Muscle layer of duodenum (tissue), 2 donors: Measurements from ENCODE around the gene CNRIP1.
"Not testable (repeated sequence)": the region's sequence is repeated elsewhere in the genome, so short reads cannot be mapped to it uniquely, and the experiment has no call there.

ENCODE experiments used
- H3K27ac ChIP-seq: one replicate; pipeline ENCODE4 v1.7.0; 2013; ENCODE audit warnings: mild to moderate bottlenecking, low read length
- H3K27me3 ChIP-seq: one replicate; pipeline ENCODE4 v1.7.0; 2013; ENCODE audit warnings: low read depth, mild to moderate bottlenecking, control low read depth, low read length
- H3K36me3 ChIP-seq, 2 donors: one replicate each; pipeline ENCODE4 v1.7.0; 2013; ENCODE audit warnings: low read length in 2 of 2, control low read depth in 1 of 2, mild to moderate bottlenecking in 1 of 2; ENCODE audit not compliant: insufficient read depth in 2 of 2, control insufficient read depth in 1 of 2
- H3K4me1 ChIP-seq, 2 donors: one replicate each; pipeline ENCODE4 v1.7.0; 2013; ENCODE audit warnings: low read length in 2 of 2, mild to moderate bottlenecking in 2 of 2, control low read depth in 1 of 2, moderate library complexity in 1 of 2; ENCODE audit not compliant: insufficient read depth in 2 of 2, control insufficient read depth in 1 of 2
- H3K4me3 ChIP-seq, 2 donors: one replicate each; pipeline ENCODE4 v1.7.0; 2013; ENCODE audit warnings: low read length in 2 of 2, low read depth in 1 of 2, mild to moderate bottlenecking in 1 of 2
- H3K9me3 ChIP-seq, 2 donors: one replicate each; pipeline ENCODE4 v1.7.0; 2013; ENCODE audit warnings: low read length in 2 of 2, control low read depth in 1 of 2, mild to moderate bottlenecking in 1 of 2; ENCODE audit not compliant: control insufficient read depth in 1 of 2
- donor health status: healthy.

Gene CNRIP1

DNA sequence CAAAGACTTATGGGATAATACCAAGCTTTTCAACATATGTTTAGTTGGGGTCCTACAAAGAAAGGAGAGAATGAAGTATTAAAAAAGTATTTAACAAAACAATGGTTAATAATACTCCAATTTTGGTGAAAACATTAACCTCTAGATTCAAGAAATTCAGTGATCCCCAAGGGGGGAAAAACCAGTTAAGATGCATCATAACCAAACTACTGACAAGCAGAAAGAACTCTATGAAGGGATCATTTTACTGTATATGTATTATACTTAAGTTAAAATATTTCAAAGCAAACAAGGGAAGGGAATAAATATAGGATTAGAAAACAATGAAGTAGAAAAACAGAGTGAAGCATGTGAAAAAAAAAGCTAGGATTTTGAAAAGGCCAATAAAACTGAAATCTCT is 8.7 kb downstream of the CNRIP1 start:
- no peak overlapping the region for H3K4me3 ChIP-seq
- peaks cover 2 to 12% of the 10 kb centered on the region in 2 donors for H3K36me3 ChIP-seq
- no peaks in the 10 kb centered on the region for H3K9me3 ChIP-seq
- H3K27me3 ChIP-seq, result no peaks in the 10 kb centered on the region
- no peaks in the 10 kb centered on the region for H3K4me1 ChIP-seq
- H3K27ac ChIP-seq, result no peak overlapping the region

- H3K9me3 ChIP-seq, result no peaks in the 10 kb centered on the region
- no peak overlapping the region for H3K27ac ChIP-seq
- H3K4me1 ChIP-seq, result no peaks in the 10 kb centered on the region
- H3K4me3 ChIP-seq, result no peak overlapping the region
- no peaks in the 10 kb centered on the region for H3K27me3 ChIP-seq
- peaks cover 0 to 11% of the 10 kb centered on the region in 2 donors for H3K36me3 ChIP-seq
Observed at GRCh38 chr2:68309426-68309825, 10.3 kb downstream of the CNRIP1 start.

GRCh38 chr2:68303902-68304272 is 15.9 kb downstream of the CNRIP1 start:
- H3K4me3 ChIP-seq, H3K36me3 ChIP-seq, H3K27ac ChIP-seq, H3K27me3 ChIP-seq, H3K9me3 ChIP-seq, H3K4me1 ChIP-seq: not testable (repeated sequence)

DNA sequence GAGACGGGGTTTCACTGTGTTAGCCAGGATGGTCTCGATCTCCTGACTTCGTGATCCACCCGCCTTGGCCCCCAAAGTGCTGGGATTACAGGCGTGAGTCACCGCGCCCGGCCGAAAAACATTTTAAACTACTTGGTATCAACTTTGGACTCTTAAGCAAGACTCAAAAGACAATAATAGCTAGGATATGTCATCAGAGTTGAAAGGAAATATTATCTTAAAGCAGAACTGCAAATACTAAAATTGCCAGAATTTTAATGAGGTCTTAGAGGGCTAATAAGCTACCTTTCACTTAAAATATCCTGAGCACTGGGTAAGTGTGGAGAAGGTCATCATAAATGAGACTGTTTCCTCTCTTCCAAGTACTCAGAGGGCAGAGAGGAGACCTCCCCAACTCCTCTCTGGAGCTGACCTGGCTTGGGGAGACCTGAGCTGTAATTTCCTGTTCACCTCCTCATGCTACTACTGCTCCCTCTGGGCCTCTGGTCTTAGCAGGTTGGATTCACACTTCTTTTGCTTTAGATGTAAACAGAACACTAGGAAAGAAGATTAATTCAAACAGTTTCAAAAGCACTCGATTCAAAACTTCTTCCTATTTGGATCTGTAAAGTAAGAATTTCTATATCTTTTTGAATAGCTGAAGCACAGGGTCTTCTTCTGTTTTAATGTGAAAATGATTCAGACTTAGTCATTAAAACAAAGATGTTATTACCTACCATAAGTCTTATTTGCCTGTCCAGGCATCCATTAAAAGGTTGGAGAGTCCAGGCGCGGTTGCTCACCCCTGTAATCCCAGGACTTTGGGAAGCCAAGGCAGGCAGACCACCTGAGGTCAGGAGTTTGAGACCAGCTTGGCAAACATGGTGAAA is 16.5 kb downstream of the CNRIP1 start:
- H3K27me3 ChIP-seq, result no peaks in the 10 kb centered on the region
- no peak overlapping the region for H3K4me3 ChIP-seq
- no peaks in the 10 kb centered on the region for H3K9me3 ChIP-seq
- no peaks in the 10 kb centered on the region for H3K36me3 ChIP-seq
- H3K27ac ChIP-seq, result no peak overlapping the region
- no peaks in the 10 kb centered on the region for H3K4me1 ChIP-seq

DNA sequence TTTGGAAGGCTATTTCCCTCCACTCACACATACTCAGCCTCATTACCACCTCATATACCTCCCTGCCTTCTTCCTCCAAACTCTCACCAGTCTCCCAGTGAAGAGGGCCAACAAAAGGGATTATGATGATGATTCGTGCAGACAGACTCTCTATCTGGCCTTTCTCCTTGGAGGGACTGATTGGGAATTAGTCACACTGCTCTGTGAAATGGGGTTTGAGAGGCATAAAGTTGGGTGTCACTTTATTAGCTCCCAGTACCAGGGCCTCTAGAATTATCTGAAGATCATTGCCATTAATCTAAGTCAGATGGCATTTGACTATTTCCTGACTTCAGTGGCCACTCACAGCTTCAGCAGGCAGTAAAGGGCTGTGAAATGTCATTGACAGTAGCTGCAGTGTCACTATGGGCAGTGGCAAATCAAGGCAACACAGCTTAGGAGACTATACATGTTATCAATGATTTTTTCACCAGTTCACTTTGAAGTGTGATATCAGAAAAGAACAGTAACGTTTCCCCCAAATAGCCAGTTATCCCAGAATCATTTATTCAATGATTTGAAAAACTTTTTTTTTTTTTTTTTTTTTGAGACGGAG is 17.4 kb downstream of the CNRIP1 start:
- Histone ChIP-seq H3K27me3 (no peaks in the 10 kb centered on the region), H3K9me3 (no peaks in the 10 kb centered on the region), H3K4me1 (no peaks in the 10 kb centered on the region), H3K27ac (no peak overlapping the region), H3K4me3 (no peak overlapping the region), H3K36me3 (no peaks in the 10 kb centered on the region)

GRCh38 chr2:68295516-68295915 is 24.2 kb downstream of the CNRIP1 start:
- H3K27ac ChIP-seq, result no peak overlapping the region
- H3K36me3 ChIP-seq, result no peaks in the 10 kb centered on the region
- H3K4me1 ChIP-seq, result no peaks in the 10 kb centered on the region
- H3K9me3 ChIP-seq, result no peaks in the 10 kb centered on the region
- no peaks in the 10 kb centered on the region for H3K27me3 ChIP-seq
- H3K4me3 ChIP-seq, result no peak overlapping the region

- H3K36me3 ChIP-seq, result no peaks in the 10 kb centered on the region
- no peaks in the 10 kb centered on the region for H3K4me1 ChIP-seq
- H3K9me3 ChIP-seq, result no peaks in the 10 kb centered on the region
- no peaks in the 10 kb centered on the region for H3K27me3 ChIP-seq
- no peak overlapping the region for H3K4me3 ChIP-seq
- no peak overlapping the region for H3K27ac ChIP-seq
Observed at GRCh38 chr2:68294913-68295312, 24.8 kb downstream of the CNRIP1 start.

- Histone ChIP-seq H3K4me1 (no peaks in the 10 kb centered on the region), H3K27ac (no peak overlapping the region), H3K4me3 (no peak overlapping the region), H3K36me3 (no peaks in the 10 kb centered on the region), H3K9me3 (no peaks in the 10 kb centered on the region), H3K27me3 (no peaks in the 10 kb centered on the region)
Observed at GRCh38 chr2:68294187-68294586, 25.6 kb downstream of the CNRIP1 start.

GRCh38 chr2:68293755-68294154 is 26.0 kb downstream of the CNRIP1 start:
- Histone ChIP-seq H3K36me3 (no peaks in the 10 kb centered on the region), H3K9me3 (no peaks in the 10 kb centered on the region), H3K27ac (no peak overlapping the region), H3K27me3 (no peaks in the 10 kb centered on the region), H3K4me1 (no peaks in the 10 kb centered on the region), H3K4me3 (no peak overlapping the region)

GRCh38 chr2:68293024-68293423 is 26.7 kb downstream of the CNRIP1 start:
- Histone ChIP-seq H3K4me3 (no peak overlapping the region), H3K4me1 (peaks cover 0 to 2% of the 10 kb centered on the region in 2 donors), H3K27me3 (no peaks in the 10 kb centered on the region), H3K9me3 (no peaks in the 10 kb centered on the region), H3K27ac (no peak overlapping the region), H3K36me3 (no peaks in the 10 kb centered on the region)

- Histone ChIP-seq H3K36me3 (no peaks in the 10 kb centered on the region), H3K4me1 (peaks cover 0 to 10% of the 10 kb centered on the region in 2 donors), H3K4me3 (no peak overlapping the region), H3K27me3 (no peaks in the 10 kb centered on the region), H3K27ac (no peak overlapping the region), H3K9me3 (no peaks in the 10 kb centered on the region)
Observed at GRCh38 chr2:68292108-68292710, 27.5 kb downstream of the CNRIP1 start.
